Measurements from ENCODE around the gene DDX27. TPM values are rescaled to one million over a fixed set of nuclear protein-coding genes. Genes with fewer than 3 reads are reported as not detected.

DDX27 gene
- total and polyA plus RNA-seq, 2 of the 13 experiments (the other 11 are each of a cell fraction or from before 2014, with no cell fraction given): 42.6 to 72.8 TPM

GRCh38 chr20:49276961-49277785, 58.0 kb downstream of the DDX27 start (continued):
- TF ChIP-seq ZNF142 (CRISPR knock-in tag; IDR thresholded peaks at IDR 0.05) (no peak), ZNF101 (CRISPR knock-in tag; IDR thresholded peaks at IDR 0.05; ENCODE audit: borderline replicate concordance, low read depth) (0 out of 2 replicates have a peak, but pooled peaks have one; percentile 64), ZNF570 (CRISPR knock-in tag; IDR thresholded peaks at IDR 0.05; ENCODE audit: borderline replicate concordance) (0 out of 2 replicates have a peak, but pooled peaks have one; percentile 34), STAG1 (CRISPR knock-in tag; IDR thresholded peaks at IDR 0.05) (no peak), ZEB1 (IDR thresholded peaks at IDR 0.05; ENCODE audit: insufficient replicate concordance, low read depth) (no peak), ZFP90 (CRISPR knock-in tag; IDR thresholded peaks at IDR 0.05; ENCODE audit: borderline replicate concordance) (0 out of 2 replicates have a peak, but pooled peaks have one; percentile 29), ZNF891 (CRISPR knock-in tag; IDR thresholded peaks at IDR 0.05) (0 out of 2 replicates have a peak, but pooled peaks have one; percentile 52), ZNF225 (CRISPR knock-in tag; IDR thresholded peaks at IDR 0.05) (peak; percentile 70), ELF3 (CRISPR knock-in tag; IDR thresholded peaks at IDR 0.05) (peak; percentile 1; the same call in 1 of the 2 replicates), ZBTB40 (IDR thresholded peaks at IDR 0.05) (no peak), ZBTB40 (CRISPR knock-in tag; IDR thresholded peaks at IDR 0.05) (no peak), SNAPC2 (CRISPR knock-in tag; IDR thresholded peaks at IDR 0.05) (no peak), KAT7 (CRISPR knock-in tag; IDR thresholded peaks at IDR 0.05; ENCODE audit: borderline replicate concordance) (peak; percentile 19; the same call in 1 of the 2 replicates), SALL1 (CRISPR knock-in tag; IDR thresholded peaks at IDR 0.05) (no peak), HHEX (CRISPR knock-in tag; IDR thresholded peaks at IDR 0.05) (no peak)
